GM21529 (cell line): ENCODE results near the gene NME2.

Source experiments
- ATAC-seq: cut with Tn5 transposase; IDR thresholded peaks from one replicate; pipeline ENCODE4 v1.9.1; 2021; ENCODE audit not compliant: unreplicated experiment

Gene NME2

DNA sequence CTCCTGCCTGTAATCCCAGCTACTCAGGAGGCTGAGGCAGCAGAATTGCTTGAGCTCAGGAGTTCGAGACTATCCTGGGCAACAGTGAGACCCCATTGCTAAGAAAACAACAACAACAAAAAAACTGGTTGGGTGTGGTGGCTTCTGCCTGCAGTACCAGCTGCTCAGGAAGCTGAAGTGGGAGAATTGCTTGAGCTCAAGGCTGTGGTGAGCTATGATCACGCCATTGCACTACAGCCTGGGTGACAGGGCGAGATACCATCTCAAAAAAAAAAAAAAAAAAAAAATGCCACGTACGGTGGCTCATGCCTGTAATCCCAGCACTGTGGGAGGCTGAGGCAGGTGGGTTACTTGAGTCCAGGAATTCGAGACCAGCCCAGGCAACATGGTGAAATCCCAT, 34.1 kb downstream of the NME2 start:
- no peak for ATAC-seq

GRCh38 chr17:51200846-51201245, 34.6 kb downstream of the NME2 start:
- no peak for ATAC-seq

DNA sequence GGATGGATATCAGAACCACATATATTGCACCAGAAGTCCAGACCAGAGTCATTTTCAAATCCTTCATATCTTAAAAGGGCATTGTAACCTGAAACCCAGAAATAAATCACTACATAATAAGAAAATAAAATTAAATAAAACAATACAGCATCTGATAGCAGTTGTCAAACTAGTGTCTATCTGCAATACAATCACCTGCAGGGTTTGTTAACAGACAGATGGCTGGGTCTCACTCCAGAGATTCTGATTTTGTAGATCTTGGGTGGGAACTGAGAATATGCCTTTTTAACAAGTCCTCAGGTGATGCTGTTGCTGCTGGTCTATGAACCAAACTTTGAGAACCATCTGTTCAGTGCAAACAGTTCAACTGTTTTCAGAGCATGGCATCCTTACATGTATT, 37.6 kb downstream of the NME2 start:
- ATAC-seq = no peak

GRCh38 chr17:51214920-51215319, 48.7 kb downstream of the NME2 start:
- ATAC-seq = no peak

DNA sequence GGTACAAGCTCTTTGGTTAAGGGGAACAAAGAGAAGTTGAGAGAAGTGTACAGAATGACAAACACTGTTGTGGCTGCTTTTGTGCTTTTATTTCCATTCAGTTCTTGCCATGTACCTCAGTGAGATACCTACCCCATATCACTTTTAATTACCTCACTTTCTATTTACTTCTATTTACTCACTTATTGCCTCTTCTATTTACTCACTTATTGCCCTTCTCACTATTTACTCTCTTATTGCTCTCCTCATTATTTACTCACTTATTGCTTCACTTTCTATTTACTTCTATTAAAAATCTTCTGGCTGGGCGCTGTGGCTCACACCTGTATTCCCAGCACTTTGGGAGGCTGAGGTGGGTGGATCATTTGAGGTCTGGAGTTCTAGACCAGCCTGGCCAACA, 51.7 kb downstream of the NME2 start:
- no peak for ATAC-seq

GRCh38 chr17:51221322-51221721, 55.1 kb downstream of the NME2 start:
- no peak for ATAC-seq
